Gastroesophageal sphincter (tissue), 4 donors: Measurements from ENCODE around the gene RXRB. TPM values are rescaled to one million over a fixed set of nuclear protein-coding genes. Genes with fewer than 3 reads are reported as not detected.
A peak's percentile ranks its signal among the peaks of the same experiment; 100 is the strongest.

Source experiments
- ATAC-seq: fragments of 150-250 bp; one replicate; pipeline ENCODE4 v1.9.1; 2016; ENCODE audit warnings: mild to moderate bottlenecking, moderate library complexity
- H3K27ac ChIP-seq, 4 donors: fragments of 200-600 bp; sonication (generic) in 3 of 4; 1 replicate in 3 of 4; 2 replicates in 1 of 4; pipeline ENCODE4 v1.5.1; 2016 to 2019
- H3K27me3 ChIP-seq: fragments of 200-600 bp; sonication (generic); one replicate; pipeline ENCODE4 v1.5.1; 2019
- H3K36me3 ChIP-seq, 2 donors: fragments of 200-600 bp; sonication (generic); one replicate each; pipeline ENCODE4 v1.5.1; 2019; ENCODE audit warnings: control low read depth in 1 of 2
- H3K4me1 ChIP-seq, 3 donors: fragments of 200-600 bp; sonication (generic); 1 replicate in 2 of 3; 2 replicates in 1 of 3; pipeline ENCODE4 v1.5.1; 2016 to 2019; ENCODE audit warnings: control low read depth in 2 of 3
- H3K4me3 ChIP-seq, 2 donors: fragments of 200-600 bp; sonication (generic); one replicate each; pipeline ENCODE4 v1.5.1; 2019; ENCODE audit warnings: mild to moderate bottlenecking in 1 of 2, moderate library complexity in 1 of 2
- H3K9me3 ChIP-seq, 3 donors: fragments of 200-600 bp; sonication (generic); one replicate each; pipeline ENCODE4 v1.5.1; 2017 to 2019; ENCODE audit warnings: control low read depth in 2 of 3
- CTCF ChIP-seq, 4 experiments: fragments of 200-600 bp in 2 of 4; fragments of 450-650 bp in 2 of 4; sonication (generic) in 1 of 4; IDR thresholded peaks; one replicate each; pipeline ENCODE4 v1.5.1; 2017 to 2019; ENCODE audit warnings: antibody characterized with exemption in 4 of 4, mild to moderate bottlenecking in 2 of 4, moderate library complexity in 2 of 4
- EP300 ChIP-seq: sonication (generic); formaldehyde crosslinking; IDR thresholded peaks from one replicate; pipeline ENCODE4 v1.6.1; 2017; ENCODE audit warnings: antibody characterized with exemption, mild to moderate bottlenecking
- POLR2A ChIP-seq, 2 donors: fragments of 450-650 bp; IDR thresholded peaks; one replicate each; pipeline ENCODE4 v1.6.1; 2017; ENCODE audit warnings: antibody characterized with exemption in 2 of 2, mild to moderate bottlenecking in 2 of 2, moderate library complexity in 1 of 2
- POLR2AphosphoS5 ChIP-seq: sonication (generic); formaldehyde crosslinking; IDR thresholded peaks from one replicate; pipeline ENCODE4 v1.6.1; 2017; ENCODE audit warnings: antibody characterized with exemption
- WGBS, 2 donors: methylation state at CpG; one replicate each; pipeline ENCODE4 v1.1.5; 2018; ENCODE audit warnings: low coverage in 1 of 2; 5-methylcytosine and 5-hydroxymethylcytosine counted together
- total RNA-seq, 4 donors: library from RNA; depleted of rRNA; stranded (reverse); fragments of >200 nt; gene quantifications; one replicate each; pipeline ENCODE4 v1.1.0, GENCODE V29; 2016

The RXRB gene
- total RNA-seq, 4 donors from 2014 or later: 20.0 to 38.8 (median 28.9) TPM

DNA sequence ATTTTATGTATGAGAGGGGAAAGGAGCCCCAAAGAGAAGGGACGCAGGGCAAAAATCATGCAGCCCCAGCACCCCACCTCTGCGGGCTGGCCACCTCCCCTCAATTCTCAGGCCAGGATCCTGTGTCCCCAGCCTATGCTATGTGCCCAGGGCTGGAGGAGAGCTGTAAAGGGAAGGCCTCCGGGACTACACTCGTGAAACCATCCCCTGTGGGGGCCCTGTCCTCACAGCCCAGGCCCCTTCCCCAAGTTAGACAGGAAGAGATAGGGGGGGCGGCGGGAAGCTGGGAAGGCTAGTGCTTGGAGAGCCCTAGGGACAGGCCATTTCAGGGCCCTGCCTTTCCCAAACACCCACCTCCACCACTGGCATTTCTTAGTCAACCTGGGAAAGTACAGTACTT is 6.8 kb downstream of the RXRB start:
- ATAC-seq: peak; percentile 3
- TF ChIP-seq CTCF (IDR thresholded peaks at IDR 0.05) (no peak), EP300 (no peak), POLR2AphosphoS5 (no peak), POLR2A (IDR thresholded peaks at IDR 0.05) (no peak)
- H3K36me3 ChIP-seq: peaks cover 0 to 40% of the 10 kb centered on the region in 2 donors
- no peaks in the 10 kb centered on the region for H3K9me3 ChIP-seq
- peaks cover 0 to 37% (median 9%) of the 10 kb centered on the region in 3 donors for H3K4me1 ChIP-seq
- WGBS, 2 donors: 40 to 80% methylated on average over 1 of the region's 6 CpGs
- H3K27me3 ChIP-seq: peaks cover 37% of the 10 kb centered on the region
- peak overlapping the region in 3 of 4 donors; percentile 48 to 79 (median 72) for H3K27ac ChIP-seq
- peak overlapping the region in 1 of 2 donors; percentile 45 for H3K4me3 ChIP-seq

- no peak for TF ChIP-seq EP300
- TF ChIP-seq POLR2AphosphoS5: peak; percentile 6
- TF ChIP-seq POLR2A (IDR thresholded peaks at IDR 0.05): no peak
- peak in 1 of 4 experiments; percentile 4 for TF ChIP-seq CTCF (IDR thresholded peaks at IDR 0.05)
- peaks cover 0 to 30% (median 9%) of the 10 kb centered on the region in 3 donors for H3K4me1 ChIP-seq
- no peaks in the 10 kb centered on the region for H3K9me3 ChIP-seq
- peak; percentile 33 for ATAC-seq
- H3K4me3 ChIP-seq: peak overlapping the region; percentile 15 to 45
- peaks cover 0 to 40% of the 10 kb centered on the region in 2 donors for H3K36me3 ChIP-seq
- H3K27ac ChIP-seq: peak overlapping the region in 3 of 4 donors; percentile 48 to 79 (median 72)
- peaks cover 44% of the 10 kb centered on the region for H3K27me3 ChIP-seq
- 0% methylated on average over 4 to 5 of the region's 72 CpGs for WGBS, 2 donors
These were observed 7.5 kb downstream of the RXRB start for GRCh38 chr6:33192671-33193602.

DNA sequence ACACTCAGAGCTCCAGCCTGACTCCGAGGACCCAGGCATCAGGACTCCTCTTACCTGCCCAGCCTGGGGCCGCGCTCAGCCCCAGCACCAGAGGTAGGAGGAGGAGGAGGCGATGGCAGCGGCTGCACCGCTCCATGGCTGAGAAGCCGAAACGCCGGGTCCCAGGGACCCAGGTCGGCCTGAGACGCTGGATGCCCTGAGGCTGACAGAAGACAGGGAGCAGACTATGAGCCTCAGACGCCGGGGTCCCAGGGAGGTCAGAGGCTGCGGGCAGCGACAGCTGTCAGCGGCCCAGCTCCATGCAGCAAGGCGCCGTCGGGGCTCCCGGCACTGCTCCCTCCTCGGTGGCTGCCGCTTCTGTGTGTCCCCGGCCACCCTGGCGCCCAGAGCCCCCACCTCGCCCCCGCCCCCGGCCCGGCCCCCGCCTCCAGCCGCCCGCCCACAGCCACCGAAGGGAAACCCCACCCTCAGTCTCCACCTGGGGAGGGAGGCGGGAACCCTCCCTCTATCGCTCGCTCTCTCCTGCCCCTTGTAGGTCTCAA is 8.3 kb downstream of the RXRB start, which contains the start of gene COL11A2:
COL11A2 (minus strand) TSS at position 363 of the 542 bp plus-strand sequence; CDS start at position 136, 227 bp downstream.
- no peak for ATAC-seq
- WGBS, 2 donors: no CpG with 5 or more reads among the region's 35 CpGs
- peaks cover 0 to 22% (median 9%) of the 10 kb centered on the region in 3 donors for H3K4me1 ChIP-seq
- H3K4me3 ChIP-seq: peak within 1 kb of the TSS; percentile 15 to 45
- H3K27ac ChIP-seq: peak within 1 kb of the TSS in 3 of 4 donors; percentile 48 to 79 (median 72)
- no peaks in the 10 kb centered on the region for H3K9me3 ChIP-seq
- peaks cover 45% of the 10 kb centered on the region for H3K27me3 ChIP-seq
- TF ChIP-seq EP300 (no peak), POLR2AphosphoS5 (no peak), POLR2A (IDR thresholded peaks at IDR 0.05) (no peak), CTCF (IDR thresholded peaks at IDR 0.05) (no peak)
- H3K36me3 ChIP-seq: peaks cover 0 to 33% of the 10 kb centered on the region in 2 donors

DNA sequence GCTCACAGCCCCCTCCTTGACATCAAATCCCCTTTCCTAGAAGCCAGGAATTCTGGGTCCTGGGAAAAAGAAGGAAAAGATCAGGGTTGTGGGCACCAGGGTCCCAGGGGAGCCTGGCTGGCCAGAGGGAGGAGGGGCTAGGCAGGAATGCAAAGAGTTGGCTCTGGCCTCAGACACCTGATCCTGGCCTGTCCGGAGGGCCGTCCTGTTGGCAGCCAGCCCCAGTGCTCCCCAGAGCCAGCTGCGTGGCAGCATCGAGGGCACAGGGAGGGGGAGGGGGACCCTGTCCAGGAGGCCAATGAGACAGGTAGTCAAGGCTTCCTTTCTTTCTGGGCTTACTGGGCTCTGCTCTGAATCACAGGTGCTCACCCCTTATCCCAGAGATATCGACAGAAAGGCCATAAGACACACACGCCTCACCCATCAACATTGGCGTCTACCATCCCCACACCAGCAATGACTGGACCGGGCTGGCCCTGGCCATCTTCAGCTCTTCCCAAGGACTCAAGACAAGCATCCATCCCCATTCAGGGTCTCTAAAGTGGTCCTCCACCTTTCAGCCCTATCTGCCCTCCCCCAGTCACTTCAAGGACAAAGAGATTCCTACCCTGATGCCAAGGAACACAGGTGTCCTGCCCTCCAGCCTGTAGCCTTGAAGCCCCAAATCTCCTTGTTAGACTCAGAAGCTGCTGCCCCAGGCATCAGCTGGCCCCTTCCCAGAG is 8.9 kb downstream of the RXRB start:
- Histone ChIP-seq H3K4me3 (no peak overlapping the region), H3K27ac (no peak overlapping the region), H3K36me3 (peaks cover 0 to 27% of the 10 kb centered on the region in 2 donors), H3K27me3 (peaks cover 45% of the 10 kb centered on the region), H3K4me1 (peaks cover 0 to 21% (median 9%) of the 10 kb centered on the region in 3 donors), H3K9me3 (no peaks in the 10 kb centered on the region)
- no peak for ATAC-seq
- TF ChIP-seq CTCF (IDR thresholded peaks at IDR 0.05) (no peak), EP300 (no peak), POLR2A (IDR thresholded peaks at IDR 0.05) (no peak), POLR2AphosphoS5 (no peak)
- WGBS, 2 donors: 83% methylated on average over 1 of the region's 8 CpGs; no CpG with 5 or more reads in 1 of the 2 donors
